GM21515 (cell line): ENCODE results near the gene SLC25A4.
A peak's percentile ranks its signal among the peaks of the same experiment; 100 is the strongest.

Source experiments
- ATAC-seq: cut with Tn5 transposase; IDR thresholded peaks from one replicate; pipeline ENCODE4 v1.9.1; 2021; ENCODE audit not compliant: unreplicated experiment

SLC25A4 gene

DNA sequence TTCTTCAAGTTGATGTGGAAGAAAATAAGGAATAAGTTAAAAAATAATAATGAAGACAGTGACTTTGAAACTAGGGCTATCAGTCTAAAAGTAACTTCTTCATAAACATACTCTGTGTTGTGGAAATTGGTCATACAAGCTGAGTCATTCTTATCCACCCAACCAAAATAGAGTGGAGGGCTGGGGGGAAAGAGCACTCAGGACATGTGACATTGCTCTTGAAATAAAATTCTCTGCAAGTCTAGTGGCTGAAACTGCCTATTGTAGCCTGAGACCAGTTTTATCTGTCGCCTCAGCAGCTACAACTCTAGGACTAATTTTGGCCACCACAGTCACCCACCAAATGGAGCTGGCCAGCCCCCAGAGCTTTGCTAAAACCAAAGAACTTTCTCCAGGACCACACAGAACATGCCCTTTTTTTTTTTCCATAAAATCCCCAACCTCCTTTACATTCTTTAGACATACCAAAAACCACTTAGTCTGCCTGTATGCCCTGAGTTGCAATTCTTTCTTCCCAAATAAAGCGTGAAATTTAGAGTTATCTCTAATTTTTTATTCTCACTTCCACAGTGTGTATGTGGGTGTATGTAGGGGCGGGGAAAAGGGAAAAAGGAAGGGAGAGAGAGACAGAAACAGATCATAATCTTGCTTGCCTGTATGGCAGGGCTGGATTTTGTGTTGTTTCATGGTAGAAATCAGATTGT is 23.0 kb upstream of the SLC25A4 start:
- ATAC-seq, result no peak

DNA sequence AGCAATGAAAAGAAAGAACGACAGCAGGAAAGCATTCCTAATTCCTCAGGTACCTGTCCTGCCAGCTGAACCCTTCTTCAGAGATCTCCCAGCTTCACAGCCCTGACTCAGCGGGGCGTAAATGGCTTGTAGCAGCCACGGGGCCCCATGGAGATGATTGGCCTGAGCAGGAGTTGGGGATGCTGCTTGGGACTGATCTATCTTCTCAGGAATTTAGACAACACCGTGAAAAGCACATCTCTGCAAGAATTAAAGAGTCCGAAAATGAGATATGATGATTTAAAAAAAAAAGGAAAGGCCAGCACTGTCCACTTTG is 22.5 kb upstream of the SLC25A4 start:
- ATAC-seq, result no peak

DNA sequence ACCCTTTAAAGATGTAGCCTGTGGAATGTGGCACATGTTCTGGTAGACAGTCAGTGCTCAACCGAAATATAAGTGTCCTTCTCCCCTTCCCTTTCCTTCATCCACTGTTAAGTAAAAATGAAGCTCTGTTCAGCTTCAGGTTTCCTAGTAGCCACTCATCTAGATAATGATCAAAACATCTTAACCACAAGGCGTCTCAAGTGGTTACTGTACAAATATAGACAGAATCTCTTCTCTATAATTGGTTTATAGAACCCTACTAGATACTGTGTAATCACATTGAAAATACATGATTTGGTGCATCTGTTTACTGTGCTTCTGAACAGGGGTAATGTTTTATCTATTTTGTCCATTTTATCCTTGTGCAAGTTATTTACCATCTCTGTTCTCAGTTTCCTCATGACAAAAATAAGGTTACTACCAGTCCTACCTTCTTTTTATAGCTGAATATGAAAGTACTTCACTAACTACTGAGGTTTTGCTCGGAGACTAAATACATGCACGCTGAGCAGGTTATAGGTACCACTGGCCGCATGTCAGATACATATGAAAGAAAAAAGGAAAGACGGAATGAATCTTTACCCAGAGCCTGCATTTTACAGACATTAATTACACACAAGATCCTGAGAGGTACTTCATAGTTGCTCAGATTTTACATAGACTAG is 20.3 kb upstream of the SLC25A4 start:
- peak; percentile 76 for ATAC-seq

DNA sequence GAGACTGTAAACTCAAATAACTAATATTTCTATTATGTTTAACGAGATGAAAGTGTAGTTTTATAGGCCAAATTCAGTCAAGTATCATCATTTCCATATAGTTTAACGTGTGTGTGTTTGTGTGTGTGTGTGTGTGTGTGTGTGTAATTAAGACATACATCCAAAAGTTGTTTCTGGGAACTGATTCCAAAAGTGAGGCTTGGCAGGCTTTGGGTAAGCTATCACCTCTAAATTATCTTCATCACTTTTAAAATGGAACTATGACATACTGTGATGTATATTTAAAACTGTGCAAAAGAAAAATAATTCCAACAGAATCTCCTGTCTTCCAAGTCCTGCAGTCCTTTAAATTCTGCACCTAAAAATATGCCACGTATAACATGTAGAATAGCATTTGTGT is 19.1 kb upstream of the SLC25A4 start:
- ATAC-seq, result no peak

DNA sequence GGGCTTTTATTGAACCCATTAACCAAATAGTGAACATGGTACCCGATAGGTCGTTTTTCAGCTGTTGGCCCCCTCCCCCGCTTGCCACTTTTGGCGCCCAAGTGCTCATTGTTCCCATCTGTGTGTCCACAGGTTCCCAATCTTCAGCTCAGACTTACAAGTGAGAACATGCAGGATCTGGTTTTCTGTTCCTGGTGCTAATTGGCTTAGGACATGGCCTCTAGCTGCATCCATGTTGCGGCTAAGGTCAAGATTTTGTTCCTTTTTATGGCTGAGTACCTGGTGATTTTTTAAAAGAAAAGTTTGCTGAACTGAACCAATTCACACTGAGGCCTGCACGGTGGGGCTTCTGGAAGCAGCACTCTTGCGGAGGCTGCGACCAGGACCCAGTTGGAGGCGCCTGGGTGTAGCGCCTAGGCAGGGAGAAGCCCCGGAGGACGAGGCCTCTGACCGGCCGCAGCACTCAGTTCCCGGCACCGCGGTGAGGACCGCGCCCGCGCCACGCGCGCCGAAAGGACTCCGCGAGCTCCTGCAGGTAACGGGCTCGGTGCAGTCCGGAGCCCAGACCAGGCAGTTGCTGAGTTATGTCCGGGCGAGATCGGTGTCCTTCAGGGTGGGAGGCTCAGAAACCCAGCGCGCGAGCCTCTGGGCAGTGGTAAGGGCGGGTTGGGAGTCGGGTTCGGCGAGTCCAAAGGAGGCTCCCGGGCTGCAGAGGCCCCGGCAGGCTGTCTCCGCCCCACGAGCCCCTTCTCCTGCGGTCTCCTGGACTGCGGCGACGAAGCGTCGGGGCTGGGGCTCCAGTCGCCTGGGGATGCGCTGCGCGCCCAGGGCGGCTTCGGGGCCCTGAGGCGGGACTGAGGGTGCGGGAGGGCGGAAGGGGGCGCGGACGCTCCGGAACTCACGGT is 15.8 kb upstream of the SLC25A4 start:
- ATAC-seq, result no peak

DNA sequence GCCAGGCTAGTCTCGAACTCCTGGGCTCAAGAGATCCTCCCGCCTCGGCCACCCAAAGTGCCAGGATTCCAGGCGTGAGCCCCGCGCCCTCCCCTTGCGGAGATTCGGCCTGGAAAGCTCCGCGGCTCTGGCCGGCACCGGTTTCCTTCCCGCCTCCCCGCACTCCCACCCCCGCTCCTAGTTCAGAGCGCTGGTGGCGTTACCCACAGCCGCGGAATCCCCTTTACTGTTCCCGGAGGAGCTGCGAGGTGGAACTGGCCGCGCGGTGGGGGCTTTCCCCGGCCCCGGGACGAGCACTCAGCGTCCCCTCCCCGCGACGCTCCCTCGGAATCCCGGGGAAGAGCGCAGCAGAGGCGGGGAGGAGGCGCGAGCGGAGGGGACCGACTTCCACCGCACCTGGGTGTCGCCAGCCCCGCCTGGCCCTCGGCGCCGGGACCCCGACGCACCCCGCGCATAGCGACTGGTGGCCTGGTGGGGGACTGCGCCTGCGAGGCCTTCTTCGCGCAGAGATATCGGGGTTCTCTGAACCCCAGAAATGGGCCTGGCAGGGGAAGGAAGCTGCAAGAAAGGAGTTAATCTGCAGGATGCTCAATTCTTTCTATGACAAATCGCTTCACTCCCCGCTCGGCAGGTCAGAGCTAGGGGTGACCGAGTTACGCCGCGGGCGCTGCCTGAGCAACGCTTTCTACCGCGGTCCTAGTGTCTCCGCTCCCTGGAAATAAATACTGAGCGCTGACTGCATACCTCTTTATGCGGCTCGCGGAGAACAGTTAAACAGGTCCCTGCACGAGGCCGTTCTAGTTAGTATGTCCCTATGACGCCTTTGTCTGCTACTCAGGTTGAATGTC is 14.6 kb upstream of the SLC25A4 start:
- ATAC-seq, result peak; percentile 66

DNA sequence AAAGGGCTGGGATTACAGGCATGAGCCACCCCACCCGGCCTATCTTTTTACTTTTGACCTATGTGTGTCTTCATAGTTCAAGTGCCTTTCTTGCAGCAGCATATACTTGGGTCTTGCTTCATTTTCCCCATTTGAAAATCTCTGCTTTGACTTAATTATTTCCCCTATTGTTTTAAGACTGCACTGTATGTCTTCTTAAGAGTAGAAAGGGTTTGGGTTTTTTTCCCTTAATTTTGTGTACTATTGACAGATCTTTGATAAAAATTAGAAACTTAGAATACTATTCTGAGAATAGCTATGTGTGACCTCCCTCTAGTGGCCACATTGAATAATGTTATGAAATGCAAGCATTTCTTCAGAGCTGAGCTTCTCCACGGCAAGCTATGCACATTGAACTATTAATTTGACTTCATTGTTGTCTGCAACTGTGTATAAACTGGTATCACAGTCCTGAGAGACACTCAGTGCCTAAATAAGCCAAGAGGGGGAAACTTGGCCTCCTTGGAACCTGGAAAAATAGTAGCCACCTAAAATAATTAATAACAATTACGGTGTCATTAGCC is 8.7 kb upstream of the SLC25A4 start:
- peak; percentile 80 for ATAC-seq

DNA sequence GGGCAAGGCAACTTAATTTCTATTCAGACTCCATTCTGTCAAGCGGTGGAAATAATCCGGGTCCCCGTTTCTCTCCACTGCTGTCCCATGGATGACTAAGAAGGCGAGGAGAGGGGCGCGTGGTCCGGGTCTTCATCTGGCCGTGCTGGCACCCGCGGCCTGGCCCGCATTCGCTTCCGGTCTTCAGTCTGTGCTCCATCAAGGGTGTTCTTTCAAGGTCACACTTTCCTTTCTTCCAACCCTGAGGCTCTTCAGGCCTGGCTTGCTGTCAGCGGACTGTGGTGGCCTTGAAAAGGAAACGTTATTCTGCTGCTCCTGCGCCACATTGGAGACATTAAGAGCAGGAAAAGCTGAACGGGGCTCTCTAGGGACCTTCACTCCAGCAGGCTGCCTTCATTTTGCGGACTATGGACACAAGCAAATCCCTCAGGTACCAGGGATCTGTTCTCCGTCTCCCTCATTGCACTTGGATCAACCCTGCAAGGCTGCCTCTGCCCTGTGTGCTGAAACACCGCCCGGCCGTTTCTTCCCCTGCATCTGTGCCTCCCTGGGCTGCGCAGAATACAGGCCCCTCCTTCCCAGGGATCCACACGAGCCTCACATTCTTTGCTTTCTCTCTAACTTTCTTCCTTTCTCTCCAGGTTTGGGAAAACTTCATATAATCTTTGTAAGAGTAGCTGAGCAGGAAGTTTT is 5.7 kb upstream of the SLC25A4 start:
- no peak for ATAC-seq

DNA sequence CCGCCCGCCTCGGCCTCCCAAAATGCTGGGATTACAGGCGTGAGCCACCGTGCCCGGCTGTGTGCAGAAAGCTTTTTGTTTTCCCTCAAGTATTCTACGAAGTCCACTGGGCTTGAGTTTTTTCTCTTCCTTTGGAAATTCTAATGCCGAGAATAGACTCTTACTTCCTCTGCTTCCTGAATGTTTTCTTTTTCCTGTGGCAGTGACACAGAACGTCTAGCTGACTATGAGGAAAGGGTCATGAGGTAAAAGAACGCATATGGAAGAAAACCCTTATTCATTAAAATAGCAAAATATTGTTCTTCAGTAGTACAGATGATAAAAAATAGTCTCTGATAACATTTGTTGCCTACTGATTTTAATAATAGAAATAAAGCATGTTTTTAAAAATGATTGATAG is 4.9 kb upstream of the SLC25A4 start:
- no peak for ATAC-seq

DNA sequence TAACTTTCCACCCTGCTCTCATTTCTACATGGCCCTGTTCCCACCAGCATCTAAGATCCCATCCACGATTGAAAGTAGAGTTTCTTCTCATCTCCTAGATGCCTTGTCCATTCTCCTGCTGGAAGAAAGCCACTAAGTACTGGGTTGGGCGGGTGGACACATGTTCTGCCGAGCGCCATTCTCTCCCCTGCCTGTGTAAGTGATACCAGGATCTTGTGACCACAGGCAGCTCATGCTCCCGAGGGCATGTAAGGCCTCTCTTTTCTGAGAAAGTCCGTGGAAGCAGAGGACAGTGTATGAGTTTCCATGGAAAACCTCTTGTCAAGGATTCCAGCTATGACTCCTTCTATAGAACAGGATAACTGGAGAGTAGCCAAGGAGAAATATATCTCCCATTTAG is 3.3 kb upstream of the SLC25A4 start:
- ATAC-seq, result no peak

DNA sequence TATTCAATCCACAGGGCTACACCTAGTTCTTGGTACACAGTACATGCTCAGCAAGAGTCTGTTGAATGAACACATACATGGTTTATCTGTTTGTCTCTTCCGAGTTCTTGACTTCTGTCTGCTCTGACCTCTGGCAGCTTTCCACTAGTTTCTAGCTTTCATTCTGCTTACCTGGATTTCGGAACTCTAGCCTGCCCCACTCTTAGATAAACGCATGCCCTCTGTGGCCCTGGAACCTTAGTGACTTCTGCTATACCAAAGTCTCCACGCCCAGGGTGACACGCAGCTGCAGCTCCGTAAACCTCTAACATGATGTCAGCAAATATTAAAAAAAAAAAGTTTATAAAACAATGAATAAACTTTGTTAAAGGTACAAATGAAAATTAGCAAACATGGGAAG is 1.3 kb upstream of the SLC25A4 start:
- no peak for ATAC-seq

DNA sequence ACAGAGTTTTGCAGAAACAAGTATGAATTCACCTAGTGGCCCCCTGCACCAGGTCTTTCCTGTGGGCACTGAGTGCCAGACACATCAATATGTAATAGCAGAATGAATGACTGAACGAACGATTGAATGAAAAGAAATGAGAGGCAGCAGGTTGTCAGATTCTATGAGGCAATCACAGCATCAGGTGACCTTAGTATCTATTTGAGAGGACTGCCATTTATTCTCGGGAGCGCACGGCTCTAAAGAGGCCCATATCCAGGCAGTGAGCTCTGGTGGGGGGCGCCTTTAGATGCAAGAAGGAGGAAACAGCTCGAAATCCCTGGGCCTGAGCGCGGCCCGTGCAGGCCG is 528 bp upstream of the SLC25A4 start:
- no peak for ATAC-seq

DNA sequence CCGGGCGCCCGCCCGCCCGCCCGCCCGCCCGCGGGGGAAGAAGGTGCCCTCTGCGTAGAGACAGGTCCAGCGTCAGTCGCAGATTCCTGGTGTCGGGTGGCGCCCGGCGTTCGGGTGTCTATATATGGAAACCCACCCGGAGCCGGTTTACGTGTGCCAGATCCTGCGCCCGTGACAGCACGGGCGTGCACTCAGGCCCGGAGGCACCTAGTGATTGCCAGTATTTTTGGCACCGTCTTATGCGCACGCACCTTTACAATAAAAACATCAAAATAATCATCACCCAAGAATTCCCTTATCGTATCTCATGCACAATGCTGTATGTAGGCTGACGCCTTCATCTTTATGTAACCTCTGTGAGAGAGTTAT is 519 bp downstream of the SLC25A4 start:
- ATAC-seq, result peak; percentile 27

DNA sequence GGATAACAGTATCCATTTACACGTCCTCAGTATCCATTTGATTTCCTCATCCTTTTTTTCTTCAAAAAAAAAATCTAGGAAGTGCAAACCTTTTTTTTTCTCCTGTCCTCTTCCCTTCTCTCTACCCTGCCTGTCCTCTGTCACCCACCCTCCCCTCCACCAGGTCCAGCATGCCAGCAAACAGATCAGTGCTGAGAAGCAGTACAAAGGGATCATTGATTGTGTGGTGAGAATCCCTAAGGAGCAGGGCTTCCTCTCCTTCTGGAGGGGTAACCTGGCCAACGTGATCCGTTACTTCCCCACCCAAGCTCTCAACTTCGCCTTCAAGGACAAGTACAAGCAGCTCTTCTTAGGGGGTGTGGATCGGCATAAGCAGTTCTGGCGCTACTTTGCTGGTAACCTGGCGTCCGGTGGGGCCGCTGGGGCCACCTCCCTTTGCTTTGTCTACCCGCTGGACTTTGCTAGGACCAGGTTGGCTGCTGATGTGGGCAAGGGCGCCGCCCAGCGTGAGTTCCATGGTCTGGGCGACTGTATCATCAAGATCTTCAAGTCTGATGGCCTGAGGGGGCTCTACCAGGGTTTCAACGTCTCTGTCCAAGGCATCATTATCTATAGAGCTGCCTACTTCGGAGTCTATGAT is 1.7 kb downstream of the SLC25A4 start:
- no peak for ATAC-seq

DNA sequence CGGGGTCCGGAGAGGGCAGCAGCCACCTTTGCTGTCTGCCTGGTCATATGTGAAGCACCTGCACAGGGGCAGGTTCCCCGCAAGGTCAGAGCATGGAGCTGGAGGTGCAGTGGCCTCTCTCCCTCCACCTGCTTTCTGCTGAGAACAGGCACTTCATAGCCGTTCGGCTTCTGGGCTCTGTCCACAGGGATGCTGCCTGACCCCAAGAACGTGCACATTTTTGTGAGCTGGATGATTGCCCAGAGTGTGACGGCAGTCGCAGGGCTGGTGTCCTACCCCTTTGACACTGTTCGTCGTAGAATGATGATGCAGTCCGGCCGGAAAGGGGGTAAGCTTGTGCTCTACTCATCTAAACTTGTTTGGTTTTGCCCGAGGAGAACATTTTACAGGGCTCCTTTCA is 2.5 kb downstream of the SLC25A4 start:
- no peak for ATAC-seq

DNA sequence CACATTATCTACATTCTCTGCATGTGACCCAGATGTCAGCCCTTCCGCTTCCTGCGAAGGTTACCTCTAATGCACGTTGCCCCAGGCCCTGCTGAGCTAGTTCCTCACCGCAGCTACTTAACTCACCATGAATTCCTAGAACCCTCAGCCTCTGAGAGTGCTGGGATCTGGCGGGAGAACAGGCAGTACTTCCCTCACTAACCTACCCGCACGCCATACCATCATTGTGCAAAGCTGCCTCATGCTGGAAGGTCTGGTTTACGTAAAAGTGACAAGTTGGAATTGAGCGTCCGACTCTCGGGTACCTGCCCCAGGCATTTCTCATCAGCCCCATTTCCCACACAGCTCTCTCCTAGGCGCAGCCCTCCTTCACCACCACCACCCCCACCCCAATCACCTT is 6.3 kb downstream of the SLC25A4 start:
- ATAC-seq, result no peak

DNA sequence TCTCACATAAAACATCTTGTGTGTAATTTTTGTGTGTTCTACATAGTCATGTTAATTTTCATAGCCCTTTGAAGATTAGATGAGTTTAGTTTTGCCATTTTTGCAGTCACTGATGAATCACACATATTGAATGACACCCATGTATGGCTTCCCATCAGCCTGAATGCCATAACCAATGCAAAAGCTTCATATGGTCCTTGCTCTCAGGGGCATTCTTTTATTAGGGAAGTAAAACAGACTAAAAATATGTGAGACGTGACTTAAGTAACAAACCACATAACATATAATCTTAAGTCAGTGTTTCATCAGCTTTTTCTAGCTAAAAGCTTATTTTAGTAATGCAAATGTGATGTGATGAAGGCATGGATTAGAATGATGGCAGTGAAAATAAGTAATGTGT is 8.2 kb downstream of the SLC25A4 start:
- no peak for ATAC-seq

DNA sequence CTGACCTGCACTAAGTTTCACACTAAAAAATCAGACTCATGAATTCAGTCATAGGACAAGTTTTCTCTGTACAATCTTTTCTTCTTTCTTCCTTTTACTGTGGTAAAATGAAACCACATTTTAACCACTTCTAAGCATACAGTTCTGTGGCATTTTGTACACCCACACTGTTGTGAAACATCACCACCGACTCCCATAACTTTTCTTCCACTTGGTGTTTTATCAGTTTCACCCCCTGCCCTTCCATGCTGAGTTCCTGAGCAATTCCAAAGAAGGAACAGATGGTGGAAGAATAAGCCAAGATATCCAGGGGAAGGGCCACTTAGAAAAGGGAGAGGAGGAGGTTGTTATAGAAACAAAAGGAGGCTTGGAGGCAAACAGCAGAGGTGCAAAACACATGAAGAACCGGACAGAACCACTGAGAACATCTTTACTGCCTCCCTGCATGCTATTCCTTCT is 22.6 kb downstream of the SLC25A4 start:
- ATAC-seq, result peak; percentile 95

DNA sequence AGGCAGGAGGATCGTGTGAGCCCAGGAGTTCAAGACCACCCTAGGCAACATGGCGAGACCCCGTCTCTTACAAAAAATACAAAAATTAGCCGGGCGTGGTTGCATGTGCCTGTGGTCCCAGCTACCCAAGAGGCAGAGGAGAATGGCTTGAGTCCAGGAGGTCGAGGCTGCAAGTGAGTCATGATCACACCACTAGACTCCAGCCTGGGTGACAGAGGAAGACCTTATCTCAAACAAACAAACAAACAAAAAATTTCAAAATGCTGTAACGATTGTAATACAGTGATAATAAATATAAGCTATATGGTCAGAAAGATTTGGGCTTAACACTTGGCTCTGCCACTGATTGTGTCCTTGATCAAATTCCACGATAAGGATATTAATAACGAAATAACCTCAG is 24.2 kb downstream of the SLC25A4 start:
- ATAC-seq, result no peak
